ENCODE data around the gene EXT2. TPM values are rescaled to one million over a fixed set of nuclear protein-coding genes. Genes with fewer than 3 reads are reported as not detected.
A peak's percentile ranks its signal among the peaks of the same experiment; 100 is the strongest.

The EXT2 gene
- 71.4 and 82.3 TPM in 2 replicates for total RNA-seq (2014; rRNA removed)
- 39.6 TPM for polyA plus RNA-seq (2012)

DNA sequence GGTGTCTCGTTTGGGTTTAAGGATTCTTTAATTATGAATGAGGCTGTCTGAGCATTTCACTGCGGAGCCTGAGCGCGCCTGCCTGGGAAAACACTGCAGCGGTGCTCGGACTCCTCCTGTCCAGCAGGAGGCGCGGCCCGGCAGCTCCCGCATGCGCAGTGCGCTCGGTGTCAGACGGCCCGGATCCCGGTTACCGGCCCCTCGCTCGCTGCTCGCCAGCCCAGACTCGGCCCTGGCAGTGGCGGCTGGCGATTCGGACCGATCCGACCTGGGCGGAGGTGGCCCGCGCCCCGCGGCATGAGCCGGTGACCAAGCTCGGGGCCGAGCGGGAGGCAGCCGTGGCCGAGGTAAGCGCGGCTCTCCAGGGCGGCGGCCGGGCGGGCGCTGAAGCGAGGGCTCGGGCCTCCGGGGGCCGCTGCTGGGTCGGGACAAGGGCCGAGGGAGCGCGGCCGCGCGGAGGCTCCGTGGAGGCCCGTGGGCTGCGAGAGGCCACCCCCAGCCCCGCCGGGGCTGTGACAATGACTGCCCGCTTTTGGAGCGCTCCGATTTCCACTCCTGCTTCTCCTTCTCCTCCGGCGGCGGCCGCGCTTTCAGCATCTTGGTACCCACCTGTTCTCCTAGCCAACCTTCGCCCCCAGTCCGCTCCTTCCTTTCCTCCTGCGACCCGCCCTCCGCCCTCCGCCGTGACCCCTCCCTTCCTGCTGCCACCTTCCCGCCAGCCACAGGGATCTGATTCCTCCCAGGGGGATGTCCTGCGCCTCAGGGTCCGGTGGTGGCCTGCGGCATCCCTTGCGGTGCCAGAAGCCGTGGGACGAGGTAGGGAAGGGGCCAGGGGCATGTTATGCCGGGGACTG lies at the start of gene EXT2:
Gene EXT2 (plus strand): TSS at position 173 of the 854 bp plus-strand sequence. CDS start 12,035 bp downstream, outside the sequence.
- DNase-seq (ENCODE audit: low read depth): peak; percentile 69

DNA sequence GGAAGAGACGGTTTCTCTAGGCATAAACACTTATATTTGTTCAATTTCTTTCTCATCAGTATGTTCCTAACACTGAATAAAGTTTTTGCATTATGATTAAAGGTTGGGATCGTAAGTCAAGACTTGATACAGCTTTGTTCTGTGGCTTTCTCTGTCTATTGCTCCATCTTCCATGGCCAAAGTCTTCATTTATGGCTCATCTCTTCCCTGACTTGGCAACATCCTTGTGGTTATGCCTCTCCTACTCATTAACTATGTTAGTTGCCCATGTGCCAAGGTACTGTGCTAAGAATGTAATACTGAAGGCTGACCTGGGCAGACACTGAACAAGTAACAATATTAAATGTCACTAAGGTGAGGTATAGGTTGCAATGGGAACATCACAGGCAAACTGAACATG lies 49.3 kb upstream of the EXT2 start:
- no peak for DNase-seq (ENCODE audit: low read depth)

DNA sequence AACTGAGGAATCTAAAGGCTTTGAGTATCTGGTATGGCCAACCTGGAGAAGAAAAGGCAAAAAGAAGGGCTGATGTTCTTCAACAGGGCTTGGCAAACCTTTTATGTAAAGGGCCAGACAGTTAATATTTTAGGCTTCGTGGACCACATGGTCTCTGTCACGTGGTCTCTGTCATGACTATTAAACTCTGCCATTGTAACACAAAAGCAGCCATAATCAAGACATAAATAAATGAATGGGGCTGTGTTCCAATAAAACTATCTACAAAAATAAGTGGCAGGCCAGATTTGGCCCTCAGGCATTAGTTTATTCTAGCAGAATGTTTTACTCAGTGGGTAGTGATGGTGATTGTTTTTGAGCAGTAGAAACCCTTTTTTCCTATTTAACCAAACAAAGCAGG lies 48.2 kb upstream of the EXT2 start:
- DNase-seq (ENCODE audit: low read depth): no peak

DNA sequence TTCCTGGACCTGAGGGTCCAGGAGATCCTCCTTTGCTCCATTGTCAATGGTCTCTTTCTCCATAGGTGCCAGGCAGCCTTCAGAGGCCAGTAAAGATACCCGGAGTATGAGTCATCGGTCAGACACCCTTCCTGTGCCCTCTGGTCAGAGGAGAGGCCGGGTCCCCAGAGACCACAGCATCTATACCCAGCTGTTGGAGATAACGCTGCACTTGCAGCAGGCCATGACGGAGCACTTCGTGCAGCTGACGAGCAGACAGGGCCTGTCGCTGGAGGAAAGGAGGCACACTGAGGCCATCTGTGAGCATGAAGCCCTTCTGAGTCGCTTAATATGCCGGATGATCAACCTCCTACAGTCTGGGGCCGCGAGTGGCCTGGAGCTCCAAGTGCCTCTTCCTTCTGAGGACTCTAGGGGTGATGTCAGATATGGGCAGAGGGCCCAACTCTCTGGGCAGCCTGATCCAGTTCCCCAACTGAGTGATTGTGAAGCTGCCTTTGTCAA lies 47.5 kb upstream of the EXT2 start, which contains the start of gene ACCSL:
Gene ACCSL (plus strand): TSS at position 51 of the 501 bp plus-strand sequence. CDS start 56 bp downstream, at position 107.
- peak; percentile 46 for DNase-seq (ENCODE audit: low read depth)

DNA sequence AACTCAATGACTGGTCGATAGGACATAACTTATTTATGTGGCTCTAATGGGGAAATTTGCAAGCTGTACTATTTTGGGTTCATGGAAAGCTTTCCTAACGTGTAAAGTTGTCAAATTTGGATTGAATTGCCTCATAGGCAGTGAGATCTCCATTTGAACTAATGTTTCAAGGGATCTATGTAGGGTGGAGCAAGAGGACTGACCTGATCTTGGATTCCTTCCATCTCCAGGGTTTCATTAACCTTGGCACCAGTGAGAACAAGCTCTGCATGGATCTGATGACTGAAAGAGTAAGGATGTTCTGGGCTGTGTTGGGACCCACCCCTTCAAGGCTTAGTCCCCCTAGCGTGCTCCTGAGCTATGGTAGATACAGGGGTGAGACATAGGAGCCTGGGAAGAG lies 45.6 kb upstream of the EXT2 start:
- no peak for DNase-seq (ENCODE audit: low read depth)

DNA sequence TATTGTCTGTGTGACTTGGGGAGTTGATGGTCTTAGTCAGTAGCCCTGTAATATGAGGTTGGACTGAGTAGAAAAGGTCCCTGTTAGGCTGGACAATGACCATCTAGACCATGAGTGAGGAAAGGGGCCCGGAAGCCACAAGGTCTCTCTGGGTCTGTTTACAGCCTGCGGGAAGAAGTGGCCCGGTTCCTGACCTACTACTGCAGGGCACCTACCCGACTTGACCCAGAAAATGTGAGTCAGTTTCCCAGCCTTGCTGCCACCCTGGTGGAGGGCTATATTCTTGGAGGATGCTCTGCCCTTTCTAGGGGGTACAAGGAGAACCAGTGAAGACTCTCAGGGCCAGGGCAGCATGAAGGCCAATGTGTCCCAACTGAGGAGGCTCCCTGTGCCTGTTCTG lies 44.3 kb upstream of the EXT2 start:
- no peak for DNase-seq (ENCODE audit: low read depth)

DNA sequence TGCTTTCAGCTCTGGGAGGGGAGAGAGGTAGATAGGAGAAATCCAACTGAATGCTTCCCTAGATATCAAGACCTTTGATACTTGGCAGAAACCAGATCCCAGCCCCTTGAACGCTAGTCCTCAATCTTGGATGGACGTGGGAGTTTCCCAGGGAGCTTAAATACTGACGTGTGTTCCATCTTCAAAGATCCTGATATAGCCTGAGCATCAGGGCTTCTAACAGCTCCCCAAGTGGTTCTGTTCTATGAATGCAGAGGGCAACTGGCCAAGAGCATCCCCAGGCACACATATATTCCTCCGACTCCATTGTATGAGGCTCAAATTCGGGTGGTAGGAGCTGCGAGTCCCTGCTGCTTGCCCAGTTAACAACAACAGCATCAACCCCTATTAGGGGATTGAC lies 38.1 kb upstream of the EXT2 start:
- no peak for DNase-seq (ENCODE audit: low read depth)

DNA sequence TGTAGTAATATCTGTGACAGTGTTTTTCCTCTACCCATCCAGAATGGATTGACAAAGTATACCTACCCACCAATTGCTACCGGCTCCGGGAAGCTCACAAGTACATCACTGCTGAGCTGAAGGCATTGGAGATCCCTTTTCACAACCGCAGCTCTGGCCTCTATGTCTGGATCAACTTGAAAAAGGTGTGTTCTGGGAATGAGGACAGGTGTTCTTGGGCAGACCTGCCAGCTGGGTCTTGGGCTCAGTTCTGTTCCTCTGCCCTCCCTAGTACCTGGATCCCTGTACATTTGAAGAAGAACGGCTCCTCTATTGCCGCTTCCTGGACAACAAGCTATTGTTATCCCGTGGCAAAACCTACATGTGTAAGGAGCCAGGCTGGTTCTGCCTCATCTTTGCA lies 37.2 kb upstream of the EXT2 start:
- no peak for DNase-seq (ENCODE audit: low read depth)

DNA sequence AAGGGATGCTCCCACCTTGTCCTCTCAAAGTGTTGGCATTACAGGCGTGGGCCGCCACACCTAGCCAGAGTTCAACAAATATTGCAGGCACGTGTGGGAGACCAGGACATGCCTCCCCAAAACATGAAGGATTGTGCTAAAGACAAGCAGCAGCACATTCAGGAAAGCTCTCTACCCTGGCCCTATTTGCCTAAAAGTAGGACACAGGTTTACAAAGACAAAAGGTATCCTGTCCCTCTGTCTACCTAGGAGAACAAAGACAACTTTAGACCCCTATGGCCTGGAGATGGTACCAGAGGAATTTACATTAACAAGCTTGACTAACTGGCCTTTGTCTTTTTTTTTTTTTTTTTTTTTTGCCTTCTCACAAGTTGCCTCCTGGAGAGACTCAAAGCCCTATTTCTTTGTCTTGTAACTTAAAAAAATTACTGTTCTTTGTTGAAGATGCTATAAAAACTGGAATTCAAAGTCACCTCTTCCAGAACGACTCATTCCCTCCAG lies 30.3 kb upstream of the EXT2 start:
- peak; percentile 7 for DNase-seq (ENCODE audit: low read depth)

DNA sequence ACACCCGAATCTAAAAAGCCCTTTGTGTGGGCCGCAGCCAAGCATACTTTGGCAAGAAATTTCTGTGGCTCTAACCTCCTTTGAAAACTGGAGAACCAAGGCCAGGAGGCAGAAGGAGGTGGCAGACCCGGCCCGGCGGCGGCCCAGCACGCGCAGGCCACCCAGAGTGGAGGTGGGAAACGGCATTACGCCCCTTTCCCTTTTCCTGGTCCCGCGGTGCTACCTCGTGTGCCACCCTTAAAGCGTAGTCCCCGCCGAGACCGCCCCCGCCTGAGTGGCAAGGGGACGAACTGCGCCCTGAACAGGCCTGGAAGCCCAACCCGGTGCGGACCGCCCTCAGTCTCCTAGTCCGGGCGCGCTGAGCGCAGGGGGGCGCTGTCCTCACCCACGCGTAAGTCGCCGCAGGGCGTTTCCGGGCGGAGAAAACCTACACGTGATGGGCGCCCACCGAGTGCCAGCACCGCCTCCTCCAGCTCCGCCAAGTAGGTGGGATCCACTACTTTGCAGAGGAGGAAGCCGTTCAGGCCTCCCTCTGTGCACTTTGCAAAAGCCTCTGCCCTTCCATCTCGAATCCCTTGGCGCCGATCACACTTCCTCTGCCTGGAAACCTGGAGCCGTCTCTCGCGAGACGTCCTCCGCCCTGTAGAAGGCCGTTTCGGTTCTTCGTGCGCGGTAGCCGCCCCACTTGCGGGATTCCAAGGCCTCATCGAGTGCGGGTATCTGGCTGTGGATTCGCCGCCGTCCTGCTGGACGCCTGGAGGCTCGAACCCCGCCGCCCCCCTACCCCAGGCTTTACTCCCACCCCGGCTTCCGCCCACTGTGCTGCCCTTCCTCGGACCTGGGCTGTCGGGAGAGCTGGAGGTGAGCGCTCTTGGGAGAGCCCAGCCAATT lies 29.4 kb upstream of the EXT2 start, which contains the start of gene ACCS:
Gene ACCS (plus strand): TSS at position 430 of the 891 bp plus-strand sequence. CDS start 1,358 bp downstream, outside the sequence.
- DNase-seq (ENCODE audit: low read depth): peak; percentile 90

DNA sequence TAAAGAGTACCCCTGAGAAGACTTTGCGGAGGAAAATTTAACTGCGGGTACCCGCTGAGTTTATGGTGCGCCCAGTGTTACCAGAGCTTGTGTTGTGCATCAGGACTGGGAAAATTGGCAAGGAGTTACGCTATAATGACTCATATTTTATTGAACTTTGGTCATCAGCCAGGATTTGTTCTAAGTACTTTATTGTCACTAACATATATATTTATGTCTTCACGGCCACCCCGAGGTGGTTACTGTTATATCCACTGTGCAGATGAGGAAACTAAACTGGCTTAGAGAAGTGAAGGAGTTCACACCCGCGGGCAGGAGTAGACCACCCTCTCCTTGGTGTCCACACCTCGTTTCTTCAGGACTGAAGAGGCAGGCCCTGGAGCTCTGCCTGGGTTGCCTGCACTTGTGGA lies 28.7 kb upstream of the EXT2 start:
- peak; percentile 60 for DNase-seq (ENCODE audit: low read depth)

DNA sequence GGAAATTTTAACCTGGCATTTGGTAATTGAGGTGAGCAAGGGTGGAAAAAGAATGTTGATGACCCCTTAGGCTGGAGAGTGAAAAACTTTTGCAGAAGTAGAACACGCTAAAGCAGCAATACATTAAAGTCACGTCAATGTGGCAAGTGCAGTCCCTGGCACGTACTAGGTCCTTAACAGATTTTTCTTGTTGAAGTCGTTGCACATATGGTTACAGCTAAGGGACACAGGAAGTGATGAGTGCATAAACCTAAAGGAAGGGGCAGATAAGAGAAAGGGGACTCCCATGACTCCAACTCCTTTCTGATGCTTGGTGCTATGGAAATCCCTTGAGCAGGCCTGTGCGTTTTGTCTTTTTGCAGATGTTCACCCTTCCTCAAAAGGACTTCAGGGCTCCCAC lies 28.2 kb upstream of the EXT2 start:
- no peak for DNase-seq (ENCODE audit: low read depth)

DNA sequence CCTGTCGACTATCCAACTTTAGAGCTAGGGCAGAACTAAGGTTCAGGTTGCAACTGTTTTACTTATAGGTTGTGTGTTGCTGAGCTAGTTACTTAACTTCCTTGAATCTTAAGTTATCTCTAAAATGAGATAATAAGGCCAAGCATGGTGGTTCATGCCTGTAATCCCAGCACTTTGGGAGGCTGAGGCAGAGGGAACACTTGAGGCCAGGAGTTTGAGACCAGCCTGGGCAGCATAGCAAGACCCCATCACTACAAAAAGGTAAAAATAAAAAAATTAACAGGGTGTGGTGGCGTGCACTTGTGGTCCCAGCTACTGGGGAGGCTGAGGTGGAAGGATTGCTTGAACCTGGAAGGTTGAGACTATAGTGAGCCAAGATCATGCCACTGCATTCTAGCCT lies 27.3 kb upstream of the EXT2 start:
- no peak for DNase-seq (ENCODE audit: low read depth)

DNA sequence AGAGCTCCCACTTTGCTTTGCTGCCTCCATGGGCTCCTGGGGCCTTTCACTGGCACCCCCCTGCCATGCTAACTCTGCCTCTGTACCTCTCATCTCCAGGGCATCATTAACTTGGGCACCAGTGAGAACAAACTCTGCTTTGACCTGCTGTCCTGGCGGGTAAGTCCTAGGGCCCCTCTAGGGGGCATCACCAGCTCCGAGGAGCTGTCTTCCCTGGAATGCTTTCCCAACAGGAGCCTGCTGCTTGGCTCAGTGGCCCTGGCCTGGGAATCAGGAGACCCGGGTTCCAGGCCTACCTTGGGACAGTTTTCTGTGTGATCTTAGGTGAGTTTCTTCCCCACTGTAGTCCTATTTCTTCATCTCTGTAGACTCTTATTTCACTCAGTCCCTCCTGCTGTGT lies 24.3 kb upstream of the EXT2 start:
- DNase-seq (ENCODE audit: low read depth): no peak

DNA sequence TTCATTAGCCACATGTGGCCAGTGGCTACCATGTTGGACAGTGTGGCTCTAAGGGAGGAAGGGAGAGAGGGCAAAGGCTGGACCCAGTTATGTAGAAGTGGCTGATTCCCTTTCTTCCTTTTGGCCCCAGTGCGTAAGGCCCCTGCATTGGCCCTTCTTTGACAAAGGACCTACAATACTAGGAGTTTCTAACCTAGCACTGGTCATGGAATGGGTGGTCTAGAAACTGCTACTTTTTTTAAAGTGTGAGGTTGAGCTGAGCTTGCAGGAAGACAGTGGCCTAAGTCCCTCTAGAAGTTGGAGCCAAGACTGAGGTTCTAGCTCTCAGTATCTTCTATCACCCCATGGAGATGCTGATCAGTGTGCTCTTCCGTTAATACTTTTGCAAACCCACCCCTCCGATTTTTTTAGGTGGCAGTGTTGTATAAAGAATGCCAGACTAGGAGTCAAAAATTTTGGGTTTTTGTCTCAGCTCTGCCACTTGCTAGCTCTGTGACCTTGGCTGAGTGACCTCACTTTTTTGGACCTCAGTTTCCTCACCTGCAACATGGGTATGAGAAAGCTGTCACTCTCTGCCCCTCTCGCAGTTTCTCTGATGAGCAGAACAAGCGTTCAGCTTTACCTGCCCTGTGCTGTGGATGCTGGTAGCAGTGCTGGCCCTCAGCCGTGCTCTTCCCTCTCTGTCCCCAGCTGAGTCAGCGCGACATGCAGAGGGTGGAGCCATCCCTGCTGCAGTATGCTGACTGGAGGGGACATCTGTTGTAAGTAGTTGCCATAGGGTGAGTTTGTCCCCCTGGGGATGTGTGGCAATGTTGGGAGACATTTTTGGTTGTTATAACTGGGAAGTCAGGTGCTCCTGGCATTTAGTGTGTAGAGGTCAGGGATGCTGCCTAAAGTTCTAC lies 22.5 kb upstream of the EXT2 start:
- DNase-seq (ENCODE audit: low read depth): no peak

DNA sequence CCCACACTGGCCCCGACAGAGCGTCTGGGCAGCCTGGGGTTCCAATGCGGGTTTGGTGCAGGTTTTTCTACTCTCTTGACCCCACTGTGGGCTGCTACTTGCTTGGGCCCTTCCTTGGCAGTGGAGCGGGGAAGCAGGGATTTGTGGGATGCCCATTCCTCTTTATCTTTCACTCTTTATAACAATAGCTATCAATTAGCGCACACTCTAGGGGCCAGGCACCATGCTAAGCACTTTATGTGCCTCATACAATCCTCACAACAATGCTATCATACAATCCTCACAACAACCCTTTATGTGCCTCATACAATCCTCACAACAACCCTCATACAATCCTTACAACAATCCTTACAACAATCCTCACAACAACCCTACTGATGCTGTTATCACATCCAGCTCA lies 16.7 kb upstream of the EXT2 start:
- no peak for DNase-seq (ENCODE audit: low read depth)

DNA sequence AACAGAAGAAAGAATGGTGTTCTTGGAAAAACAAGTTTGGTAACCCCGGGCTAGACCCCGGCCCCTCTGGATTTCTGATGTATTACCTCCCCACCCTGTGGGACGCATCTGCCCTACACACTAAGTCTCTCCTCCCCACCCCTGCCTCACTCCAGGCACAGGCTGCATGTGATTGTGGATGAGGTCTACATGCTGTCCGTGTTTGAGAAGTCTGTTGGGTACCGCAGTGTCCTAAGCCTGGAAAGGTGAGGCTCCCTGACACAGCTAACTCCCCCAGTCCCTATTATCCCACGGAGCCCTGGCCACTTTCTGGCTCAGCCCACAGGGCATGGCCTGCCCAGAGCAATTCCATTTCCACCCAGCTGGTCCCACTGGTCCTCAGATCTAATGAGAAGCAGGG lies 16.1 kb upstream of the EXT2 start:
- DNase-seq (ENCODE audit: low read depth): no peak

DNA sequence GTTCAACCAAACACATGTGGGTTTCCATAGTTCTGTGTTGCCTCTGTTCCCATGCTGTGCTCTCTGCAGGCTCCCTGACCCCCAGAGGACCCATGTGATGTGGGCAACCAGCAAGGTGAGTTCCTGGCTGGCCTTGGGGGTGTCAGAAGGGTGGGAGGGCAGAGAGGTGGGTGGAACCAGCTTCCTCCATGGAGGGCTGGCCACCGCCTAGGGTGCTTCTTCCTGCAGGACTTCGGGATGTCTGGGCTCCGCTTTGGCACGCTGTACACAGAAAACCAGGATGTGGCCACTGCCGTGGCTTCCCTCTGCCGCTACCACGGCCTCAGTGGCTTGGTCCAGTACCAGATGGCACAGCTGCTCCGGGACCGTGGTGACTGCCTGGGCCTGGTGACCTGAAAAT lies 14.5 kb upstream of the EXT2 start:
- no peak for DNase-seq (ENCODE audit: low read depth)

DNA sequence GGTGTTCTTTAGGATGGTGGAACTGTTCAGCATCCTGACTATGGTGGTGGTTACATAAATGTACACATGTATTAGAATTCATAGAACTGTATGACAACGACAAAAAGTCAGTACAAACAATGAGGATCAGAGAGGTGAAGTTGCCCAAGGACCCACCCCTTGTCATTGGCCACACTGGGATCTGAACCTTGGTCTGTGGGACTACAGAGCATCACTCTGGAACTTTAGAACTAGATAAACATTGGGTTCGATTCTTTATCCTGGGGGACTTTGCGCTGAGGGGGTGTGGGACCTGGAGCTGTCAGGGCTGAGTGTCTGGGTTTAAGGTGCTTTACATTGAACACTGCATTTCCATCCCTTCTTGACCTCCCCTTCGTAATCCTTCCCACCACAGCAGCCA lies 12.8 kb upstream of the EXT2 start:
- DNase-seq (ENCODE audit: low read depth): no peak

DNA sequence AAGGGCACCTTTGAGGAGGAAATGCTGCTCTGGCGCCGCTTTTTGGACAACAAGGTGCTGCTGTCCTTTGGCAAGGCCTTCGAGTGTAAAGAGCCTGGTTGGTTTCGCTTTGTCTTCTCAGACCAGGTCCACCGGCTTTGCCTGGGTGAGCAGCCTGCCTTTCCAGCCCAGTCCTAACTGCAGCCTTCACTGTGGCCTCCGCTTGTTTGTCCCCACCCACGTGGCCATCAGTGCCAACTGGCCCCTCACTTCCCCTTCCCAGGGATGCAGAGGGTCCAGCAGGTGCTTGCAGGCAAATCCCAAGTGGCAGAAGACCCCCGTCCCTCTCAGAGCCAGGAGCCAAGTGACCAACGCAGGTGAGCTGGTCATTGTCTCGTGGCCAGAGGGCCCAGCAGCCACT lies 12.0 kb upstream of the EXT2 start:
- no peak for DNase-seq (ENCODE audit: low read depth)

DNA sequence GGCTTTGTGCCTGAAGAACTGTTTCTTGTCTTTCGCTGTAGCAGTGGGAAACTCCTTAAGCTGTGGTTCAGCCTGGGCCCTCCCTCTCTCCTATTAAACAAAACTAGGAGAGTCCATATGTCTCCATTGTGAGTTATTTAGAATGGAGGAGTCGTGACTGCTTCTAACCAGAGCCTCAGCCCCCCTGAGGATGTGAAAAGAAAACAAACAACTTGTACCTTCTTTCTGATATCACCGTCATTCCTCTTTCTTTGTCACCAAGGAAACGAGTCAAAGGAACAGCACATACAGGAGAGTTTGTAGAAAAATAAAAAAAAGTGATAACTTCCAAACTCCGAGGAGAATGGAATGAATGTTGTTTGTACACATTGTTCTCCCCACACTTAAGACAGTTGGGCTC lies 11.6 kb upstream of the EXT2 start:
- DNase-seq (ENCODE audit: low read depth): no peak

Measured in LHCN-M2 (cell line).